Endodermal cell (in vitro differentiated cells): ENCODE results near the gene GRID1. TPM values are rescaled to one million over a fixed set of nuclear protein-coding genes. Genes with fewer than 3 reads are reported as not detected.

ENCODE experiments used
- DNase-seq: peaks from one replicate; pipeline ENCODE4 v3.0.0-alpha.2; 2017
- H3K27ac ChIP-seq: 2 replicates; pipeline ENCODE4 v1.5.1; 2013; ENCODE audit warnings: mild to moderate bottlenecking, low read depth, low read length, moderate library complexity
- H3K27me3 ChIP-seq: 2 replicates; pipeline ENCODE4 v1.6.1; 2013; ENCODE audit warnings: mild to moderate bottlenecking, low read length, moderate library complexity; ENCODE audit not compliant: insufficient read depth, control insufficient read depth, poor library complexity, severe bottlenecking
- H3K36me3 ChIP-seq: 2 replicates; pipeline ENCODE4 v1.7.0; 2013; ENCODE audit warnings: mild to moderate bottlenecking, low read length, moderate library complexity; ENCODE audit not compliant: control insufficient read depth, insufficient read depth
- H3K4me1 ChIP-seq: one replicate; pipeline ENCODE4 v1.7.0; 2013; ENCODE audit warnings: low read length; ENCODE audit not compliant: control insufficient read depth, insufficient read depth
- H3K4me3 ChIP-seq: 2 replicates; pipeline ENCODE4 v1.5.1; 2013; ENCODE audit warnings: mild to moderate bottlenecking, low read length, moderate library complexity
- H3K9ac ChIP-seq: 2 replicates; pipeline ENCODE4 v1.6.1; 2013; ENCODE audit warnings: mild to moderate bottlenecking, low read length, moderate library complexity; ENCODE audit not compliant: poor library complexity, severe bottlenecking; ENCODE audit errors: extremely low read depth
- H3K9me3 ChIP-seq: 2 replicates; pipeline ENCODE4 v1.6.1; 2013; ENCODE audit warnings: mild to moderate bottlenecking, low read length, moderate library complexity; ENCODE audit not compliant: control insufficient read depth
- H3K27ac Mint-ChIP-seq: 2 replicates; pipeline ENCODE4 v1.8.0; 2020; ENCODE audit warnings: mixed read lengths
- H3K27me3 Mint-ChIP-seq: 2 replicates; pipeline ENCODE4 v1.8.0; 2021; ENCODE audit warnings: mild to moderate bottlenecking, mixed read lengths; ENCODE audit not compliant: insufficient read depth
- H3K36me3 Mint-ChIP-seq: 2 replicates; pipeline ENCODE4 v1.8.0; 2020; ENCODE audit warnings: low read depth, mixed read lengths
- H3K4me1 Mint-ChIP-seq: 2 replicates; pipeline ENCODE4 v1.8.0; 2020; ENCODE audit warnings: mixed read lengths
- H3K4me3 Mint-ChIP-seq: 2 replicates; pipeline ENCODE4 v1.8.0; 2020; ENCODE audit warnings: mild to moderate bottlenecking, moderate library complexity, mixed read lengths
- H3K9me3 Mint-ChIP-seq: 2 replicates; pipeline ENCODE4 v1.8.0; 2020; ENCODE audit warnings: mild to moderate bottlenecking, mixed read lengths
- CTCF ChIP-seq: fragments of 200-600 bp; sonication (generic); conservative IDR thresholded peaks from 2 replicates; pipeline ENCODE4 v1.5.0; 2021; ENCODE audit warnings: antibody characterized with exemption, mild to moderate bottlenecking
- whole genome bisulfite sequencing, 2 experiments: methylation state at CpG; one replicate each; pipeline versions ENCODE4 v1.1.5 to v1.1.7; 2013; ENCODE audit warnings: missing lambda C conversion rate in 2 of 2, mixed read lengths in 1 of 2; ENCODE audit not compliant: insufficient coverage in 1 of 2, insufficient read length in 1 of 2; 5-methylcytosine and 5-hydroxymethylcytosine counted together
- total RNA-seq, 2 donors: library from RNA; stranded (reverse); fragmentation: NEBNext Ultra II Directional in 1 of 2; extraction: Animal tissue kit (Norgen Biotek cat#: 25700) in 1 of 2; gene quantifications; 2 replicates in 1 of 2; 3 replicates in 1 of 2; pipeline ENCODE4 v1.2.1, GENCODE V29; 2021

GRID1 gene
- total RNA-seq, 2 donors from 2014 or later: 0.13 to 0.53 TPM

- Histone ChIP-seq H3K9me3 (no peaks in the 10 kb centered on the region), H3K9ac (no peak overlapping the region), H3K4me1 (no peaks in the 10 kb centered on the region), H3K27ac (no peak overlapping the region), H3K4me3 (no peak overlapping the region), H3K36me3 (no peaks in the 10 kb centered on the region), H3K27me3 (no peaks in the 10 kb centered on the region)
- Mint-ChIP-seq H3K36me3 (no peaks in the 10 kb centered on the region), H3K4me1 (no peaks in the 10 kb centered on the region), H3K9me3 (no peaks in the 10 kb centered on the region), H3K4me3 (no peak overlapping the region), H3K27me3 (peaks cover 1% of the 10 kb centered on the region), H3K27ac (no peak overlapping the region)
- 86 to 100% methylated on average over 1 to 4 of the region's 4 CpGs for WGBS, 2 experiments
- TF ChIP-seq CTCF: no peak
- peak; percentile 43 for DNase-seq
Measured at GRCh38 chr10:86319676-86320075, 46.9 kb downstream of the GRID1 start.

- H3K9me3 ChIP-seq: no peaks in the 10 kb centered on the region
- H3K4me3 ChIP-seq: no peak overlapping the region
- H3K9ac ChIP-seq: no peak overlapping the region
- 93 to 100% methylated on average over 3 to 4 of the region's 4 CpGs for WGBS, 2 experiments
- Mint-ChIP-seq H3K36me3 (no peaks in the 10 kb centered on the region), H3K27ac (no peak overlapping the region), H3K27me3 (peaks cover 1% of the 10 kb centered on the region), H3K4me1 (no peaks in the 10 kb centered on the region), H3K4me3 (no peak overlapping the region), H3K9me3 (no peaks in the 10 kb centered on the region)
- H3K27me3 ChIP-seq: no peaks in the 10 kb centered on the region
- no peaks in the 10 kb centered on the region for H3K36me3 ChIP-seq
- no peak overlapping the region for H3K27ac ChIP-seq
- DNase-seq: peak; percentile 46
- H3K4me1 ChIP-seq: no peaks in the 10 kb centered on the region
- no peak for TF ChIP-seq CTCF
Measured at GRCh38 chr10:86317949-86318725, 48.5 kb downstream of the GRID1 start.

- Mint-ChIP-seq H3K4me3 (no peak overlapping the region), H3K9me3 (no peaks in the 10 kb centered on the region), H3K27ac (no peak overlapping the region), H3K27me3 (no peaks in the 10 kb centered on the region), H3K4me1 (no peaks in the 10 kb centered on the region), H3K36me3 (no peaks in the 10 kb centered on the region)
- Histone ChIP-seq H3K27ac (no peak overlapping the region), H3K4me3 (no peak overlapping the region), H3K9ac (no peak overlapping the region), H3K27me3 (no peaks in the 10 kb centered on the region), H3K9me3 (no peaks in the 10 kb centered on the region), H3K4me1 (no peaks in the 10 kb centered on the region), H3K36me3 (no peaks in the 10 kb centered on the region)
- WGBS, 2 experiments: 88 to 100% methylated on average over 1 to 5 of the region's 5 CpGs
- peak; percentile 34 for DNase-seq
- TF ChIP-seq CTCF: no peak
Measured at GRCh38 chr10:86316990-86317389, 49.6 kb downstream of the GRID1 start.
